CD4-positive, alpha-beta T cell treated with Interferon alpha-2 for 1 hour (primary cell): ENCODE measurements around the gene NUFIP2.
A peak's percentile ranks its signal among the peaks of the same experiment; 100 is the strongest.
"Not testable (repeated sequence)": the region's sequence is repeated elsewhere in the genome, so short reads cannot be mapped to it uniquely, and the experiment has no call there.

Experiments used
- DNase-seq, 2 donors: peaks; one replicate each; pipeline ENCODE4 v3.0.0-alpha.2; 2020 to 2022

NUFIP2 gene

DNA sequence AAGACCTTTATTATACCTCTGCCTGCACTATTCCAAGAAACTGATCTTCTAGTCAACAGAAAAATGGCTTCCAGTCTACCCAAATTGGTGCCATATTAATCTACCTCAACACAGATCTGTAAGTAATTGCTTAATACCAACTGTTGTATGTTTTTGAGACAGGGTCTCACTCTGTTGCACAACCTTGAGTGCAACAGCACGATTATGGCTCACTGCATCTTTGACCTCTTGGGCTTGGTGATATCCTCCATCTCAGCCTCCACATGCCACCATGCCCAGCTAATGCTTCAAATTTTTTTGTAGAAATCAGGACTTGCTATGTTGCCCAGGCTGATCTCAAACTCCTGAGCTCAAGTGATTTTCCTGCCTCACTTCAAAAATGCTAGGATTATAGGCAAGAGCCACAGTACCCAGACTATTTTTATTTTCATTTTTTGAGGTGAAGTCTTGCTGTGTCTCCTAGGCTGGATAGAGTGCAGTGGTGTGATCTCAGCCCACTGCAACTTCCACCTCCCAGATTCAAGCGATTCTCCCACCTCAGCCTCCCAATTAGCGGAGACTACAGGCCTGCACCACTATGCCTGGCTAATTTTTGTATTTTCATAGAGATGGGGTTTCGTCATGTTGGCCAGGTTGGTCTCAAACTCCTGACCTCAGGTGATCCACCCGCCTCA lies 14.4 kb downstream of the NUFIP2 start:
- no peak for DNase-seq

DNA sequence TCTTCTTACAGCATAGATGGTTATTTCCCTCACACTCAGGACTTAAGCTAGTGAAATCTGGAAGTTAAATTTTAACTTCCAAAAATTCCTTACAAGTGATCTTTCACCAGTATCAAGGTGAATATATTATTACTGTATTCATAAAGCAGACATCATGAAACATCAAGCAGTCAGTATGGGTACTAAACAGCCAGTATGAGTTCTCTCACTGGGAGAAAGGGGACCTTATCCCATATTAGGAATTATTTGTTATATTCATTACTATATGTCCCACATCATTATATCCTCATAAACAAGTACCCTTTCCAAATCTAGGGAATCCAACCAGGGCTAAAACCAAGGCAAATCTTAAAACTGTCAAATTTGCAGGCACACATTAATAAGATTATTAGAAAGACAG lies 15.3 kb downstream of the NUFIP2 start:
- DNase-seq = no peak

DNA sequence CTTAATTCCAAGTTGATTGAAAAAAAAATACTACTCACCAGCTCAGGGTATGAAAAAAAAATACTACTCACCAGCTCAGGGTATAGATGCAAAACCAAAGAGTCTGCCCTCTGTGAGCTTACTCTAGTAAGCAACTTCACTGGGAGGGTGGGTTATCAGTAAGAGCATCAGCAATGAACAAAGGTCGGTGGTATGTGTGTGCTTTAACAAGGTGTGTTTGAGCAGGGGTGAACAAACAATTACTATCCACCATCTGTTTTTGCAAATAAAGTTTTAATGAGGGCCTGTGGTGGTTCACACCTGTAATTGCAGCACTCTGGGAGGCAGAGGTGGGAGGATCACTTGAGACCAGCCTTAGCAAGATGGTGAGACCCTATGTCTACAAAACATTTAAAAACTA lies 20.0 kb downstream of the NUFIP2 start:
- no peak for DNase-seq

DNA sequence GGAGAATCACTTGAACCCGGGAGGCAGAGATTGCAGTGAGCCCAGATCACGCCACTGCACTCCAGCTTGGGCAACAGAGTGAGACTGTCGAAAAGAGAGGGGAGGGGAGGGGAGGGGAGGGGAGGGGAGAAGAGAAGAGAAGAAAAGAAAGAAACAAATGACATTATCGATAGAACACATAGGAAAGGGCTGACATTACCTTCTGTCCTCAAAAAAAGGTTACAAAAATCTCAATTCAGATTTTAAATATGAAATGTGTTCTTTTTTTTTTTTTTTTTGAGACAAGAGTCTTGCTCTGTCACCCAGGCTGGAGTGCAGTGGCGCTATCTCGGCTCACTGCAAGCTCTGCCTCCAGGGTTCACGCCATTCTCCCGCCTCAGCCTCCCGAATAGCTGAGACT lies 22.0 kb downstream of the NUFIP2 start:
- DNase-seq = not testable (repeated sequence)

DNA sequence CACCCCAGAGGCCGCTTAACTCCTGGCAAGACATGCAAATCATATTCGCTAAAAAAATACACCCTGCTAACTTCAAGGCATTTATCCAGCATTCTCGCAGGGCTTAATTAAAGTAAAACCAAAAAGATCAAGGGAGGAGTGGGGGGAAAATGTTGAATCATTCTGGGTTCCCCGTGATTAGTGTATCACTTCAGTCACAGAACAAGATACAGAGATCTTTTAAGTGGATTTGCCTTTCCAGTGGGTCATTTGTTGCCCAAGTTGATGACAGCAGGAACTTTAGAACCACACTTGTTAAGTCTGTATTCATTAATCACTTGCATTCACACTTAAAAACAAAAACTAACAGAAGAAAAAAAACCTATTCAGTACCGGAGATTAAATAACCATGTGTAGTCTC lies 30.0 kb downstream of the NUFIP2 start:
- DNase-seq = no peak

DNA sequence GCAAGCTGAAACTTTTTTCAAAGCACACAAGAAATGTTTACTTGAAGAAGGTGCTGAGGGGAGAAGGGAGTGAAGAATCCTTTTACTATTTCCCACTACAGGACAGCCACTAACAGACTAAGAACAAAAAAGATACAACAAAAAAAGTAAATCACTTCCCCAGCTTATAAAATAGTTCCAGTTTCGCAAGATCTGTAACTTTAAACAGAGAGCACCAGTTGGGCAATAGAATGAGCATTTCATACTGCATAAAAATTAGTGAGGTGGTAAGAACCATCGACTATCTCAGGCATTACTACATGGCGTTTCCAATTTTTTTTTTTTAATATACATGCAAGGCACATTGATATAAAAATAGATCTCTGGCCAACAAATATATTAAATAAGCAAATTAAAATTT lies 36.2 kb downstream of the NUFIP2 start:
- DNase-seq = no peak

DNA sequence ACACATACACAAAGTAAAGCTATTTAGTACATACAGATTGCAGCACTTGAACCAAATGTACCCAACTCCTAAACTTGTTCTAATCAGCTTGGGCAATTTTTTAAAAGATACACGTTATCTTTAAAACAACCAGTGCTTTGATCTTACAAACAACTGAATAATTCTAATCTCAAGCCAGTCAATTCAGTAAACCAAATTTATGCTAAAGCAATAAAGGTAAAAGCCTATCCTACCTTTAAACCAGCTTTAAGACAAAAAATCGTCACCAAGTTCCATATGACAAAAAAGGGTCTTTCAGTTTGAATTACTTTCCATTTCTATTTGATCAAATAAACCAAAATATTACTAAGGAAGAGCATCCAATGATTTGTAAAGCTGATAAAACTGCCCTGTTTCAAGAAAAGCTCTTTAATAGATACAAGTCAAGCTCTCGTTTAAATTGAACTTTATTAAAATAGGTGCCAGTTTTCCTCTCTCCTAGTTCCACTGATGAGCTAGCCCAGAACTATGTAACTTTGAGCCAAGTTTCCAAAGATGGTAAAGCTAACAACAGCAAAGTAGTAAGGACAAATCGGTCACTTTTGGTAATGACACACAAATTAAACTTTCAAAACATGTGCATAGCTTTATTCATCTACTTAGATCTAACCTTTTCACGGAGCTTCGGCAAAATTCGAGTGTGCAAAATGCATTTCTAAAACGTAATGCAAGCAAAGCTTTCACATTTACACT lies 37.0 kb downstream of the NUFIP2 start:
- DNase-seq = no peak

DNA sequence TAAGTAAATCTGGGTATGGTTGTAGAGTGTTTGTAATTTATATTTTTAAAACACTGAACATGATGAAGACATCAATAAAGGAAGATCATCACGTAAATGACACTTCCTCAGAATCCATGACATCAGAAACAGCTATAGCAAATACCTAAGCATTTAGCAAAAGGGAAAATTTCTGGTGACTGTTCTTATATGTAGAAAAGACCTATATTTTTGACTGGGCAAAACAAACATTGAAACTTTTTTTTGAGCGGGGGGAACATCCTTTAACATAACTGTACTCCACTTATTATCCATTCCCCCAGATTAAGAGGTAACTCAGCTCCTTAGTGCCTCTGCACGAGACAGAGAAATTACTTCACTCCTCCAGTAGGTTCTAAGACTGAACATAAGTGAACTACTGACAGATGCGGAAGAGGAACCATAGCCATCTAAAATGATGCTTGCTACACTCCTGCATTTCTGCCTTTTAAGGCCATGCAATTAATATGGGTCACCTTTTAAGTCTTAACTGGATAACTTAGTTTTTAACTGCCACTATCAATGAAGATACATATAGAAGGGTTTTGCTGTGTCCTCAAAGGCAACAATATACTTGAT lies 37.9 kb downstream of the NUFIP2 start:
- no peak for DNase-seq

DNA sequence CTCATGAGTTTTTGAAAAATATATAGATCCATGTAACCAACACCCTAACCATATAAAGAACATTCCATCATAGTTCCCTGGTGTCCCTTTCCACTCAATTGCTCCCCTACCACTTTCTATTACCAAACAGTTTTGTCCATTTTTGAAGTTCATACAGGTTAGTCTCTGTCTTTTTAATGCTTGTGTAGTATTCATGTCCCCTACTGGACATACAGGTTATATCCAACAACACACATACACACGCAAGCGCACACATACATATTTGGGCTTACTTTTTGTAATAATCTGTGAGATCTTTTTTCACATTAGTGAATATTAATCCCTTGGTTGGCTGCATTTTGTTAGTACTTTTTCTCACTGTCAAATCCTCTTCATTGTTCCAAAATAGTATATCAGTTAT lies 40.9 kb downstream of the NUFIP2 start:
- DNase-seq = no peak

DNA sequence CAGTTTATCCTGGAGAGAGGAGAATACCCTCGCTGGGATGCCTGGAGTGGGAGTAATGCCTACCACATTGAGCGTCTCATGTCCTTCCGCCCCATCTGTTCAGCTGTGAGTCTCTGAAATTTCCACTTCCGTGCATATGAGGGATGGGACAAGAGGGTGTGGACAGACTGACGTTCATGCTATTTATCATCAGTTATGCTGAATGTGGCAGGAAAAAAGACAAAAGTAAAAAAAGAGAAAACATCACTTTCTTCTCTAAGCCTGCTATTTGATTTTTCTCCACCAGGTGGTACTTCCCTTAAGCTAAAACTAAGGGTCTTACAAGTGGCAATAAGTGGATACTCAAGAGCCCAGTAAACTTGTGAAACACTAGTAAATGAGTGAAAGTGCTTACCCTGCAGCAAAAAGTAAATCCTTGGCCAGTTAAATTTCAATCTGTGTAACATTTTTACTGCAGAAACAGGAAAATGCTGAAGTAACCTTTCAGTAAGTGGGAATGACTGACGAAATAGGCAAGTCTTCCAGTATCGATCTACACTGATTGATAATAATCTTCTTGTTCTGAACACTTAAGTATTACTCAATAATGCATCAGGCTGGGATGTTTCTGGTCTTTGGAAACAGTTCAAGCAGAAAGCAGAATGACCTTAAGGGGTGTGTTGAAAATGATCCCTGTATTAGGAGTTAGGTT lies 41.7 kb downstream of the NUFIP2 start:
- peak in 1 of 2 donors; percentile 20 for DNase-seq

DNA sequence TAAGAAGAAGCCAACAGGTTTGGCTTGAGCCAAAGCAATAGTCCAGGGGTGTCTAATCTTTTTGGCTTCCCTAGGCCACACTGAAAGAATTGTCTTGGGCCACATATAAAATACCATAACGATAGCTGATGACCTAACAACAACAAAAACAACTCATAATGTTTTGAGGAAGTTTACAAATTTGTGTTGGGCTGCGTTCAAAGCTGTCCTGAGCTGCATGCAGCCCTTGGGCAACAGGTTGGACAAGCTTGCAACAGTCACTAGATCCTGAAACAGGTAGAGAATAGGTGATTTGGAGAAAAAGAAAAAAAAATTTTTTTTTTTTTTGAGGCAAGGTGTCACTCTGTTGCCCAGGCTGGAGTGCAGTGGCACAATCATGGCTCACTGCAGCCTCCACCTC lies 42.8 kb downstream of the NUFIP2 start:
- no peak for DNase-seq

DNA sequence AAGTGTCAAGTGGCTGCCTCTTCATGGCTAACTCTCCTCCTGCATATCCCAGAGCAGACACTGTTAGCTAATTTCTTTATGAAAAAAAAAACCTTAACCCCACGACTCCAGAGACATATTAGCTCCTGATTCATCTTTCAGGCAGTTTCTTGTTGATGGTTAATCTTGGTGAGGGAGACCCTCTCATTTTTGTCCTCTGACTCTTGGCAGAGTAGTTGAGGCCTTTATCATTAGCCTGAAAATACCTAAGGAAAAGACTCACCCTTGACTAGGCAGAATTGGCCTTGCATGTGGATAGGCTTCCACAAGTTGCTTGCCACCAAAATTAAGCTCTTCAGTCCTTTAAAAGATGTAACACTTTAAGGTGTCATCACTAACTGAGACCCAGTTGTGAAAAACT lies 43.3 kb downstream of the NUFIP2 start:
- no peak for DNase-seq

DNA sequence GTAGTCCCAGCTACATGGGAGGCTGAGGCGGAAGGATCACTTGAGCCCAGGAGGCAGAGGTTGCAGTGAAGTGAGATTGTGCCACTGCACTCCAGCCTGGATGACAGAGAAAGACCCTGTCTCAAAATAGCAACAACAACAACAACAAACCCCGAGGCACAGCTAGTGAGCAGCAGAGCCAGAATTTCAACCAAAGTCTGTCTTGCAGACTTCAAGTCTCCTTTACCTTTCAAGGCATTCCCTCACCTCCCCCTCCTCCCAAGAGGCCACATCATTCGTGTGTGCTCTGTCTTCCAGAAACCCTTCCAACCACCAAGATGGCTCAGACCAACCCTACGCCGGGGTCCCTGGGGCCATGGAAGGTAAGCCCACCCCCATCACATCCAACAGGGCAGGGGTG lies 45.1 kb downstream of the NUFIP2 start:
- DNase-seq = no peak

DNA sequence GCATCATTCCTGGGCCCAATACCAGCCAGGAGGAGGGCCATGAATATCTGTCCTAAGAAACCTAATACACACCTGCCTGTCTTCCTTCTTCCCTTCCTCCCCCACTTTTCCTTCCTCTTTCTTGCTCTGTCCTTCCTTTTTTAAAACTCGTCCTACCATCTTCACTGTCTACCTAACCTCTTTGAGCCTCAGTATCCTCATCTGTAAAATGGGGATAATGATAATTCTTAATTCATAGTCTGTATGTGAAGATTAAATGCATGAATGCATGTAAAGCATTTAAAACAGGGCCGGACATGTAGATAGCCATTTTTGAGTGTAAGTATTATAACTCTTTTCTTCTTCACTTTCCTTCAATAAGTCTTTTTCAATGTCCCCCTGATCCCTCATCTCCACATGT lies 46.7 kb downstream of the NUFIP2 start:
- no peak for DNase-seq

DNA sequence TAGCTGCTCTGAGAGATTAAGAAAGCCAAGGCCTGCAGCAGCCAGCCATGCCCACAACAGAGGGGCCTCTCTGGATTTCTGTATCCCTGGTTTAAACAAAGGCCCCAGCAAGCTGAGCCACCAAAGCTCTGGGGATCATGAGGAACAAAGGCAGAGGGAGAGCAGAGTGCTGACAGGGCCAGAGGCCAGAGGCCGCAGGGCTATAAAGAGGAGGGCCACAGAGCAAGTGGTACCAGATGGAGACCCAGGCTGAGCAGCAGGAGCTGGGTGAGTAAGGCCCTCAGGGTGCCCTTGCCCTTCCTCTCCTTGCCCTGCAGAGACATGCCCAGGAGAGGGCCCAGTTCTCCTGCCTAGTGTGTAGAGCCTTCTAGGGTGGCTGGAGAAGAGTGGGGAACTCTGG lies 47.3 kb downstream of the NUFIP2 start, which contains the start of gene CRYBA1:
TSS of gene CRYBA1 (plus strand) at position 232 of the 400 bp plus-strand sequence. CDS start at position 237, 5 bp downstream.
- DNase-seq = no peak

DNA sequence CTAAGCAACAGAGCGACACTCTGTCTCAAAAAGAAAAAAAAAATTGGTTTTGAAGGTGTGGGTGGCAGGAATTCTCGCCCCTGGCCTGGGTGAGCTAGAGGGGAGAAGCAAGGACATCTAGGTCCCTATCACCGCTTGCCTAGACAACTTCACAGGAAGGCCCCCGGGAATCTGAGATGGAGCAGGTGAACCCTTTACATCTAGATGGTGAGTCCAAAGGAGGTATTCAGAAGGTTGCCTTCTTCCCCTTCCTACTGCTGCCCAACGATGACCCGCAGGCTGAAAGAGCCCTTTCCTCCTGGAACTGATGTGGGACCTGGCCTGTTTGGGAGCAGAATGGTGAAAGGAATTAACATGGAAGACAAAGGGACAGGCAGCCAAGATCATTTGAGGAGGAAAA lies 48.5 kb downstream of the NUFIP2 start:
- DNase-seq = no peak

DNA sequence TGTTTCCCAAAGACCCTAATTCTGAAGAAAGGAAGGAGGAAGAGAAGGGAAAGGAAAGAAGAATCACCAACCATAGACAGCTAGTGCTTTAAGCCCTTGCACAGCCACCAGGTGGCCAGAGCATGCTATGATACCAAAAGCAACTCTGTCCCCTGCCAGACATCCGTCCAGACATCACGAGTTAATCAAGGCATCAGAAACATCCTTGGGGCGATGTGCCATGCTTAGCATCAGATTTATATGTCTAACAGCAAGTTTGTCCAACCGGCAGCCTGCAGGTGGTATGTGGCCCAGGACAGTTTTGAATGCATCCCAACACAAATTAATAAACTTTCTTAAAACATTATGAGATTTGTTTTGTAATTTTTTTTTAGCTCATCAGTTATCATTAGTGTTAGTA lies 50.2 kb downstream of the NUFIP2 start:
- no peak for DNase-seq

DNA sequence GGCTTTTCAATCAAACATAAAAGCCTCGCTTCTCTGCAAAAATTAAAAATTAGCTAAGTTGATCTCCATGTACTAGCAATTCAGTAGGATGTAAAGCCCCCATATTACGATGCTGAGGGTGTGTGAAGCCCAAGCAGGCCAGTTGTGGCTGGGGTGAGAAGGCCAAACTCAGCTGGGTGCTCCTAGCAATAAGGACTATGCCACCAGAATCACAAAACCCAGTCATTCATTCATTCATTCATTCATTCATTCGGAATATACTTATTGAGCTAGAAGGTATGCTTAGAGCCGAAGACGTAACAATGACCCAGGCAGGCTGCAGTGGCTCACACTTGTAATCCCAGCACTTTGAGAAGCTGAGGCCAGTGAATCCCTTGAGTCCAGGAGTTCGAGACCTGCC lies 51.2 kb downstream of the NUFIP2 start:
- DNase-seq = no peak

DNA sequence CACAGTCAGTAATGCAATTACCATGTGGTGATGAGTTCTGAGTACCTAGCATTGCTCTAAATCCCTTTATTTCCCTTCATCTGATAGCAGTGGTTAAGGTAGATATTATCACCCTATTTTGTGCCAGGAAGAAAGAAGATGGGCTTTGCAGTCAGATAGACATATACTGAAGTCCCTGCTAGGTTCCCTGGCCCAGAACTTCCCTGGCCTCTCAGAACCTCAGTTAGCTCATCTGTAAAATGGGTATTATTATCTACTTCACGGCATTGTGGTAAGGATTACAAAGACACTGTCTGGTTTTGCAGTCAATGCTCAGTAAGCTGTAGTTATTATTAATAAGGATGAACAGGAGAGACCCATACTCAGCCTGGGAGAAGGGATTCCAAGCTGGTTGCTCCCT lies 51.9 kb downstream of the NUFIP2 start:
- DNase-seq = no peak

DNA sequence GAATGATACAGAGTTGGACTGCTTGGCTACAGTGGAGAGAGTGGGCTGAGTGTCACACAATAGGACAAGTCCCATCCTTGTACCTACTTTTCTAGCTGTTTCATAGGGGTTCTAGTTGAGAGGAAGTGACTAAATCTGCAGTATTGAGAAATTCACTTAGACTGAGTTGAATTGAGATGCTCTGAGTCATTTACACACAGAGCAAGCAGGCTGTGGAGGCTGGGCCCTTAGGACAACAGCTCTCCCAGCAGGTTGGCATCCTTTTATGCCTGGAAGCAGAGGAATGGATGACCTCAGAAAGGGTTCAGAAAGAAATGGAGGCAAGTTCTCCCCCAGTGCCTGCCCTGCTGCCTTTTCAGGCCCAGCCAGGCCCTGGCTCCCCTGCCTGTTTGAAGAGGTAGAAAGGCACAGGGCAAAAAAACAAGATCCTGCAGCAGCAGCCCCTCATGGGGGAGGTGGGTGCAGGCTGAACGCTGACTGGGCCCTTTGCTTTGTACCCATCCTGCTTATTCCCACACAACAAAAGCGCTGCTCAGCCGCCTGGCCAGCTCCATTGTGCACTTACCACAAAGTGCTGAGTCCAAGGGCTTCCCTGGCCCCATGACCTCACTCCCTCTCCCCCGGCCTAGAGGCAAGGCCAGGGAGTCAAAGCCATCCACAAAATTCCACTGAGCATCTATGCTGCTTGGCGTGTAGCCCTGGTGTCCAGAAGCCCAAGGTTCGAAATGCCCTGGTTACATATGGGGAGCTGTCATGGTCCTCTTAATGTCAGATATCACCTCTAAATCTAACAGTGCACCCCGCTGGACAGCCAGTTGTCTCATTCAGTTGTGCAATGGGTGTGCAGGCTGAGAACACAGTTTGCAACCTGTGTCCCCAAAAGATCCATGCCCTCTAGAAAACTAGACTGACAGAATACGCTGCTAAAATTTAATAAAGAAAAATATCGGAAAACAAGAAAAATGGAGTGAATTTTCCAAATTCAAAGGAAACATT lies 52.7 kb downstream of the NUFIP2 start:
- DNase-seq = peak in 1 of 2 donors; percentile 37

DNA sequence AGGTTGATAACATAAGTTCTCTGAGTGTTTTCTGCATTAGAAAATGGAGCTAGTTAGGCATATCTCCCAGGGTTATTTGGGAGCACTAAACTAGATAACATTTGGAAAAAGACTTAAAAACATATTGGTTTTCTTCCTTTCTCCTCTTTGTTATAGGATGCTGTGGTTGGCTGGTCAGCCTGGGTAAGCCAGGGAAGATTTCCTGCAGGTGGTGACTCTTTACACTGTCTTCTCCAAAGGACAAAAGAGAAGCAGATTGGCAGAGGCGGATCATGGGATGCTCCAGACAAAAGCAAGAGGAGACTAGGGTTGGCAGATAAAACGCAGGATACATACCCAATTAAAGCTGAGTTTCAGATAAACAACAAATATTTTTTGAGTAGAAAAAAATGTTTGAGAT lies 53.5 kb downstream of the NUFIP2 start:
- DNase-seq = no peak

DNA sequence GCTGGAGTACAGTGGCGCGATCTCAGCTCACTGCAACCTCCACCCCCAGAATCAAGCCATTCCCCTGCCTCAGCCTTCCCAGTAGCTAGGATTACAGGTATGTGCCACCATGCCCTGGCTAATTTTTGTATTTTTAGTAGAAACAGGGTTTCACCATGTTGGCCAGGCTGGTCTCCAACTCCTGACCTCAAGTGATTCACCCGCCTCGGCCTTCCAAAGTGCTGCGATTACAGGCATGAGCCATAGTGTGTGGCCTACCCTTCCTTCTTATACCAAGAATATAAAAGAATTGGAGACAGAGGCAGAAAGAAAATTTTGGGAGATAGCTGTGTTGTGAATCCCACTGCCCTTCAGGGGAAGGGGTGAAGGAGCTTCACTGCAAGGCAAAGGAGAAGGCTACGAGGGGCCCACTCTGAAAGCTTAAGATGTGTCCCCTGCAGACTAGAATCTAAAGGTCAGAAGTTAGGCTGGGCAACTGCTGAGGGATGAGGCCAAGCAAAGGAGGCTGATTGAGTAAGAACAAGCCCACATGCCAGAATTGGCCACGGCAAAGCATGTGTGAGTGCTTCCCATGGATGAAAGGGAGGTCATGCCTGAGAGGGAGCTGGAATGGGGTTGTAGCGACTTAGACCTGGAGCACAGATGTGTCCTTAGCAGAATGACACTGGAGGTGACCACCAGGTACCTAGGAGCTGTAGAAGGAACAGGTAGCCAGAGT lies 55.7 kb downstream of the NUFIP2 start:
- no peak for DNase-seq
